Naive B cell (primary cell): ENCODE results near the gene RNF220. TPM values are rescaled to one million over a fixed set of nuclear protein-coding genes. Genes with fewer than 3 reads are reported as not detected.
"Not testable (repeated sequence)": the region's sequence is repeated elsewhere in the genome, so short reads cannot be mapped to it uniquely, and the experiment has no call there.

ENCODE experiments used
- ATAC-seq, 2 donors: fragments of 150-1000 bp; cut with Tn5 transposase; 2 replicates each; pipeline ENCODE4 v1.10.0; 2021; ENCODE audit warnings: low read depth in 2 of 2, mild to moderate bottlenecking in 2 of 2, moderate library complexity in 2 of 2
- DNase-seq: peaks from one replicate; pipeline ENCODE4 v3.0.0; 2022
- H3K27ac Mint-ChIP-seq, 6 donors: one replicate each; pipeline ENCODE4 v1.8.0; 2020 to 2022; ENCODE audit warnings: mild to moderate bottlenecking in 6 of 6, mixed read lengths in 6 of 6, moderate library complexity in 5 of 6, inconsistent platforms in 2 of 6
- H3K27me3 Mint-ChIP-seq, 3 donors: one replicate each; pipeline ENCODE4 v1.8.0; 2021 to 2022; ENCODE audit warnings: mixed read lengths in 3 of 3, mild to moderate bottlenecking in 1 of 3
- H3K36me3 Mint-ChIP-seq, 2 donors: one replicate each; pipeline ENCODE4 v1.8.0; 2020 to 2022; ENCODE audit warnings: mixed read lengths in 2 of 2, inconsistent platforms in 1 of 2, mild to moderate bottlenecking in 1 of 2
- H3K4me1 Mint-ChIP-seq, 3 donors: one replicate each; pipeline ENCODE4 v1.8.0; 2020 to 2022; ENCODE audit warnings: mixed read lengths in 3 of 3, inconsistent platforms in 1 of 3, mild to moderate bottlenecking in 1 of 3, moderate library complexity in 1 of 3
- H3K4me3 Mint-ChIP-seq, 8 donors: one replicate each; pipeline ENCODE4 v1.8.0; 2020 to 2022; ENCODE audit warnings: mild to moderate bottlenecking in 8 of 8, mixed read lengths in 8 of 8, moderate library complexity in 8 of 8, inconsistent platforms in 2 of 8
- H3K9me3 Mint-ChIP-seq, 7 donors: one replicate each; pipeline ENCODE4 v1.8.0; 2020 to 2022; ENCODE audit warnings: mixed read lengths in 7 of 7, mild to moderate bottlenecking in 5 of 7, inconsistent platforms in 2 of 7, moderate library complexity in 1 of 7
- polyA plus RNA-seq, 6 donors: library from polyadenylated mRNA; unstranded; fragments of 300-500 nt; fragmentation: Illumina TruSeq; gene quantifications; one replicate each; pipeline ENCODE4 v1.2.3, GENCODE V29; 2021; ENCODE audit warnings: low read depth in 6 of 6

Gene RNF220
- polyA plus RNA-seq, 6 donors from 2014 or later = 75.3 to 117 (median 82.4) TPM

- ATAC-seq (no peak), DNase-seq (no peak)
- Mint-ChIP-seq H3K27me3 (peaks cover 4 to 21% (median 5%) of the 10 kb centered on the region in 3 donors), H3K27ac (no peak overlapping the region), H3K4me1 (no peaks in the 10 kb centered on the region), H3K36me3 (no peaks in the 10 kb centered on the region), H3K4me3 (no peak overlapping the region), H3K9me3 (no peaks in the 10 kb centered on the region)
These were observed 148.7 kb downstream of the RNF220 start for GRCh38 chr1:44553771-44554170.

GRCh38 chr1:44554706-44555105 is 149.7 kb downstream of the RNF220 start:
- Mint-ChIP-seq H3K36me3 (no peaks in the 10 kb centered on the region), H3K27ac (no peak overlapping the region), H3K9me3 (no peaks in the 10 kb centered on the region), H3K4me3 (no peak overlapping the region), H3K4me1 (no peaks in the 10 kb centered on the region), H3K27me3 (peaks cover 8 to 29% (median 10%) of the 10 kb centered on the region in 3 donors)
- DNase-seq (no peak), ATAC-seq (no peak)

GRCh38 chr1:44557778-44558177 is 152.7 kb downstream of the RNF220 start:
- no peak overlapping the region for H3K27ac Mint-ChIP-seq
- no peaks in the 10 kb centered on the region for H3K9me3 Mint-ChIP-seq
- H3K4me3 Mint-ChIP-seq = no peak overlapping the region
- no peaks in the 10 kb centered on the region for H3K36me3 Mint-ChIP-seq
- ATAC-seq (no peak), DNase-seq (no peak)
- no peaks in the 10 kb centered on the region for H3K4me1 Mint-ChIP-seq
- H3K27me3 Mint-ChIP-seq = peaks cover 8 to 27% (median 8%) of the 10 kb centered on the region in 3 donors

- H3K27me3 Mint-ChIP-seq = peaks cover 4 to 16% (median 8%) of the 10 kb centered on the region in 3 donors
- H3K9me3 Mint-ChIP-seq = no peaks in the 10 kb centered on the region
- no peaks in the 10 kb centered on the region for H3K36me3 Mint-ChIP-seq
- no peaks in the 10 kb centered on the region for H3K4me1 Mint-ChIP-seq
- H3K4me3 Mint-ChIP-seq = no peak overlapping the region
- DNase-seq (no peak), ATAC-seq (no peak)
- peak overlapping the region in 1 of 6 donors; percentile 44 for H3K27ac Mint-ChIP-seq
These were observed 153.8 kb downstream of the RNF220 start for GRCh38 chr1:44558883-44559282.

- Mint-ChIP-seq H3K9me3 (no peaks in the 10 kb centered on the region), H3K4me3 (no peak overlapping the region), H3K36me3 (no peaks in the 10 kb centered on the region), H3K27me3 (peaks cover 4 to 16% (median 8%) of the 10 kb centered on the region in 3 donors), H3K4me1 (no peaks in the 10 kb centered on the region), H3K27ac (no peak overlapping the region)
- ATAC-seq (no peak), DNase-seq (no peak)
These were observed 154.3 kb downstream of the RNF220 start for GRCh38 chr1:44559330-44559729.

- no peaks in the 10 kb centered on the region for H3K36me3 Mint-ChIP-seq
- no peaks in the 10 kb centered on the region for H3K4me1 Mint-ChIP-seq
- DNase-seq (no peak), ATAC-seq (no peak)
- no peak overlapping the region for H3K27ac Mint-ChIP-seq
- H3K27me3 Mint-ChIP-seq = peaks cover 4 to 21% (median 8%) of the 10 kb centered on the region in 3 donors
- H3K4me3 Mint-ChIP-seq = no peak overlapping the region
- H3K9me3 Mint-ChIP-seq = no peaks in the 10 kb centered on the region
These were observed 154.9 kb downstream of the RNF220 start for GRCh38 chr1:44559913-44560312.

GRCh38 chr1:44560696-44561095 is 155.6 kb downstream of the RNF220 start:
- not testable (repeated sequence) for H3K36me3 Mint-ChIP-seq, DNase-seq, ATAC-seq, H3K4me1 Mint-ChIP-seq, H3K9me3 Mint-ChIP-seq, H3K4me3 Mint-ChIP-seq
- Mint-ChIP-seq H3K27me3 (peaks cover 6 to 27% (median 8%) of the 10 kb centered on the region in 3 donors), H3K27ac (peak overlapping the region in 1 of 6 donors; percentile 66)

- H3K4me3 Mint-ChIP-seq = no peak overlapping the region
- DNase-seq (no peak), ATAC-seq (no peak)
- peak overlapping the region in 1 of 6 donors; percentile 8 for H3K27ac Mint-ChIP-seq
- H3K36me3 Mint-ChIP-seq = no peaks in the 10 kb centered on the region
- H3K9me3 Mint-ChIP-seq = no peaks in the 10 kb centered on the region
- no peaks in the 10 kb centered on the region for H3K4me1 Mint-ChIP-seq
- H3K27me3 Mint-ChIP-seq = peaks cover 5 to 28% (median 13%) of the 10 kb centered on the region in 3 donors
These were observed 160.2 kb downstream of the RNF220 start for GRCh38 chr1:44565259-44565750.

GRCh38 chr1:44565833-44566232 is 160.8 kb downstream of the RNF220 start:
- Mint-ChIP-seq H3K27ac (no peak overlapping the region), H3K27me3 (peaks cover 5 to 28% (median 13%) of the 10 kb centered on the region in 3 donors), H3K36me3 (no peaks in the 10 kb centered on the region), H3K9me3 (no peaks in the 10 kb centered on the region), H3K4me1 (no peaks in the 10 kb centered on the region), H3K4me3 (no peak overlapping the region)
- no peak for DNase-seq
- no peak for ATAC-seq

- H3K4me1 Mint-ChIP-seq = no peaks in the 10 kb centered on the region
- no peak overlapping the region for H3K4me3 Mint-ChIP-seq
- H3K27ac Mint-ChIP-seq = no peak overlapping the region
- H3K9me3 Mint-ChIP-seq = no peaks in the 10 kb centered on the region
- ATAC-seq (no peak), DNase-seq (no peak)
- no peaks in the 10 kb centered on the region for H3K36me3 Mint-ChIP-seq
- peaks cover 5 to 28% (median 13%) of the 10 kb centered on the region in 3 donors for H3K27me3 Mint-ChIP-seq
These were observed 161.4 kb downstream of the RNF220 start for GRCh38 chr1:44566281-44567046.

GRCh38 chr1:44568128-44568900 is 163.3 kb downstream of the RNF220 start:
- no peaks in the 10 kb centered on the region for H3K4me1 Mint-ChIP-seq
- no peak for ATAC-seq
- H3K27ac Mint-ChIP-seq = no peak overlapping the region
- peaks cover 5 to 28% (median 13%) of the 10 kb centered on the region in 3 donors for H3K27me3 Mint-ChIP-seq
- H3K4me3 Mint-ChIP-seq = no peak overlapping the region
- H3K9me3 Mint-ChIP-seq = no peaks in the 10 kb centered on the region
- no peak for DNase-seq
- no peaks in the 10 kb centered on the region for H3K36me3 Mint-ChIP-seq

- H3K36me3 Mint-ChIP-seq = no peaks in the 10 kb centered on the region
- DNase-seq = no peak
- H3K27me3 Mint-ChIP-seq = peaks cover 5 to 33% (median 19%) of the 10 kb centered on the region in 3 donors
- no peaks in the 10 kb centered on the region for H3K4me1 Mint-ChIP-seq
- H3K27ac Mint-ChIP-seq = peak overlapping the region in 2 of 6 donors; percentile 17 to 27
- no peak for ATAC-seq
- no peaks in the 10 kb centered on the region for H3K9me3 Mint-ChIP-seq
- H3K4me3 Mint-ChIP-seq = no peak overlapping the region
These were observed 164.4 kb downstream of the RNF220 start for GRCh38 chr1:44569491-44569890.

- ATAC-seq = peak in 1 of 2 donors; percentile 52
- H3K27ac Mint-ChIP-seq = no peak overlapping the region
- DNase-seq = peak; percentile 7
- H3K36me3 Mint-ChIP-seq = no peaks in the 10 kb centered on the region
- no peaks in the 10 kb centered on the region for H3K4me1 Mint-ChIP-seq
- no peaks in the 10 kb centered on the region for H3K9me3 Mint-ChIP-seq
- peaks cover 8 to 30% (median 19%) of the 10 kb centered on the region in 3 donors for H3K27me3 Mint-ChIP-seq
- no peak overlapping the region for H3K4me3 Mint-ChIP-seq
These were observed 166.9 kb downstream of the RNF220 start for GRCh38 chr1:44571712-44572571.
